Ascending aorta (tissue), 2 donors: Measurements from ENCODE around the gene CST8. TPM values are rescaled to one million over a fixed set of nuclear protein-coding genes. Genes with fewer than 3 reads are reported as not detected.
A peak's percentile ranks its signal among the peaks of the same experiment; 100 is the strongest.

ENCODE experiments used
- DNase-seq, 2 donors: peaks; one replicate each; pipeline ENCODE4 v3.0.0-alpha.2; 2019; ENCODE audit warnings: low spot score in 2 of 2
- H3K27ac ChIP-seq, 2 donors: fragments of 200-600 bp; sonication (generic); one replicate each; pipeline ENCODE4 v1.5.1; 2016 to 2017; ENCODE audit warnings: mild to moderate bottlenecking in 1 of 2
- H3K27me3 ChIP-seq: fragments of 200-600 bp; sonication (generic); one replicate; pipeline ENCODE4 v1.5.1; 2017
- H3K36me3 ChIP-seq, 2 donors: fragments of 200-600 bp; sonication (generic); one replicate each; pipeline ENCODE4 v1.5.1; 2016
- H3K4me1 ChIP-seq, 2 donors: fragments of 200-600 bp; sonication (generic); one replicate each; pipeline ENCODE4 v1.5.1; 2016 to 2017; ENCODE audit warnings: mild to moderate bottlenecking in 1 of 2
- H3K4me3 ChIP-seq, 2 donors: fragments of 200-600 bp; sonication (generic); one replicate each; pipeline ENCODE4 v1.5.1; 2016 to 2017; ENCODE audit warnings: mild to moderate bottlenecking in 1 of 2
- H3K9me3 ChIP-seq, 2 donors: fragments of 200-600 bp; sonication (generic); one replicate each; pipeline ENCODE4 v1.5.1; 2016
- CTCF ChIP-seq, 3 experiments: fragments of 200-600 bp in 2 of 3; fragments of 450-650 bp in 1 of 3; sonication (generic) in 2 of 3; IDR thresholded peaks; one replicate each; pipeline ENCODE4 v1.5.1; 2016 to 2019; ENCODE audit warnings: antibody characterized with exemption in 3 of 3, mild to moderate bottlenecking in 1 of 3, moderate library complexity in 1 of 3
- intact Hi-C: fragments of 100-400 bp; cut with DNase I; formaldehyde crosslinking; loops from one replicate; pipeline ENCODE4 v1.15.1; 2023
- total RNA-seq: library from RNA; depleted of rRNA; stranded (reverse); fragments of >200 nt; gene quantifications from one replicate; pipeline ENCODE4 v1.1.0, GENCODE V29; 2016

CST8 gene
- not detected for total RNA-seq

- no peak within 1 kb of the TSS for H3K27ac ChIP-seq
- TF ChIP-seq CTCF (IDR thresholded peaks at IDR 0.05): no peak
- no peak within 1 kb of the TSS for H3K4me3 ChIP-seq
- no peaks in the 10 kb centered on the region for H3K36me3 ChIP-seq
- intact Hi-C loops: no loop called here
- DNase-seq: no peak
- H3K4me1 ChIP-seq: no peaks in the 10 kb centered on the region
- H3K9me3 ChIP-seq: no peaks in the 10 kb centered on the region
- H3K27me3 ChIP-seq: no peaks in the 10 kb centered on the region
Measured at GRCh38 chr20:23490817-23491216, at the start of gene CST8. Gene CST8, plus strand, starts transcription at chr20:23491117. Its CDS starts 551 bp downstream, at chr20:23491668.

GRCh38 chr20:23441850-23442313, 49.0 kb upstream of the CST8 start:
- H3K4me1 ChIP-seq: no peaks in the 10 kb centered on the region
- DNase-seq: peak in 1 of 2 donors; percentile 79
- H3K27me3 ChIP-seq: no peaks in the 10 kb centered on the region
- intact Hi-C loops: loop anchor here (2.0 to 5.0 kb wide), 3 partner anchors 165 to 1475 kb away; no protein-coding TSS in a partner anchor
- no peaks in the 10 kb centered on the region for H3K36me3 ChIP-seq
- TF ChIP-seq CTCF (IDR thresholded peaks at IDR 0.05): peak; percentile 53 to 75 (median 72)
- no peaks in the 10 kb centered on the region for H3K9me3 ChIP-seq
- no peak overlapping the region for H3K27ac ChIP-seq
- H3K4me3 ChIP-seq: no peak overlapping the region

GRCh38 chr20:23442436-23442835, 48.5 kb upstream of the CST8 start:
- TF ChIP-seq CTCF (IDR thresholded peaks at IDR 0.05): no peak
- H3K4me1 ChIP-seq: no peaks in the 10 kb centered on the region
- H3K9me3 ChIP-seq: no peaks in the 10 kb centered on the region
- H3K36me3 ChIP-seq: no peaks in the 10 kb centered on the region
- H3K27me3 ChIP-seq: no peaks in the 10 kb centered on the region
- intact Hi-C loops: loop anchor here (2.0 to 5.0 kb wide), 3 partner anchors 164 to 1475 kb away; no protein-coding TSS in a partner anchor
- no peak for DNase-seq
- no peak overlapping the region for H3K27ac ChIP-seq
- H3K4me3 ChIP-seq: no peak overlapping the region

- TF ChIP-seq CTCF (IDR thresholded peaks at IDR 0.05): no peak
- Histone ChIP-seq H3K4me3 (no peak overlapping the region), H3K27ac (no peak overlapping the region), H3K27me3 (no peaks in the 10 kb centered on the region), H3K9me3 (no peaks in the 10 kb centered on the region), H3K36me3 (no peaks in the 10 kb centered on the region), H3K4me1 (no peaks in the 10 kb centered on the region)
- intact Hi-C loops: loop anchor here (5.0 kb wide), 2 partner anchors 552 to 1472 kb away; no protein-coding TSS in a partner anchor
- DNase-seq: no peak
Measured at GRCh38 chr20:23444859-23445258, 46.1 kb upstream of the CST8 start.

- Histone ChIP-seq H3K4me1 (no peaks in the 10 kb centered on the region), H3K9me3 (no peaks in the 10 kb centered on the region), H3K27me3 (no peaks in the 10 kb centered on the region), H3K27ac (no peak overlapping the region), H3K36me3 (no peaks in the 10 kb centered on the region), H3K4me3 (no peak overlapping the region)
- intact Hi-C loops: no loop called here
- no peak for DNase-seq
- no peak for TF ChIP-seq CTCF (IDR thresholded peaks at IDR 0.05)
Measured at GRCh38 chr20:23445596-23446217, 45.2 kb upstream of the CST8 start.
